ENCODE measurements around the gene DPYSL5. TPM values are rescaled to one million over a fixed set of nuclear protein-coding genes. Genes with fewer than 3 reads are reported as not detected.
A peak's percentile ranks its signal among the peaks of the same experiment; 100 is the strongest.
"Not testable (repeated sequence)": the region's sequence is repeated elsewhere in the genome, so short reads cannot be mapped to it uniquely, and the experiment has no call there.

Gene DPYSL5
- polyA plus RNA-seq, 1 donor from 2014 or later = 111 TPM

GRCh38 chr2:26922405-26923188 is 74.7 kb downstream of the DPYSL5 start:
- H3K4me2 ChIP-seq (ENCODE audit: low read length) = no peak overlapping the region
- no peak for TF ChIP-seq EZH2 (IDR thresholded peaks at IDR 0.05; ENCODE audit: borderline replicate concordance, insufficient read depth, low read length, poor library complexity, severe bottlenecking)
- TF ChIP-seq TAF1 (IDR thresholded peaks at IDR 0.05; ENCODE audit: low read depth) = no peak
- no peak for TF ChIP-seq EP300 (conservative IDR thresholded peaks at IDR 0.05; ENCODE audit: poor library complexity, severe bottlenecking)
- TF ChIP-seq SMC3 (conservative IDR thresholded peaks at IDR 0.05; ENCODE audit: poor library complexity) = peak; percentile 93
- no peak for TF ChIP-seq REST (IDR thresholded peaks at IDR 0.05; ENCODE audit: borderline replicate concordance)
- TF ChIP-seq MXI1 (conservative IDR thresholded peaks at IDR 0.05; ENCODE audit: poor library complexity, severe bottlenecking) = peak; percentile 47
- no peak for TF ChIP-seq POLR2AphosphoS5 (IDR thresholded peaks at IDR 0.05)
- TF ChIP-seq RAD21 (conservative IDR thresholded peaks at IDR 0.05) = peak; percentile 87
- peak; percentile 86 for TF ChIP-seq CTCF (IDR thresholded peaks at IDR 0.05; ENCODE audit: poor library complexity, severe bottlenecking)
- no peaks in the 10 kb centered on the region for H3F3A ChIP-seq (ENCODE audit: insufficient read depth, low read length, poor library complexity, severe bottlenecking)
- H2AFZ ChIP-seq (ENCODE audit: low read depth, low read length) = no peak overlapping the region
- peak overlapping the region; percentile 36 for H3K9ac ChIP-seq (ENCODE audit: low read length)
- no peaks in the 10 kb centered on the region for H4K20me1 ChIP-seq (ENCODE audit: insufficient read depth)
- H3K36me3 ChIP-seq (ENCODE audit: insufficient read depth, low read length) = peaks cover 19% of the 10 kb centered on the region
- H3K27ac ChIP-seq (ENCODE audit: low read length) = peak overlapping the region; percentile 14
- H3K79me2 ChIP-seq (replicated peaks; ENCODE audit: insufficient read depth, low read length) = peaks cover 50% of the 10 kb centered on the region
- no peaks in the 10 kb centered on the region for H3K27me3 ChIP-seq (ENCODE audit: insufficient read depth, low read depth, low read length)
- H3K4me3 ChIP-seq (ENCODE audit: low read length) = peak overlapping the region; percentile 42
- no peaks in the 10 kb centered on the region for H3K9me2 ChIP-seq (ENCODE audit: insufficient read depth, low read length)
- no peaks in the 10 kb centered on the region for H3K9me3 ChIP-seq (ENCODE audit: low read length)

GRCh38 chr2:26923189-26923466 is 75.2 kb downstream of the DPYSL5 start:
- H3K4me2 ChIP-seq (ENCODE audit: low read length); H3K4me3 ChIP-seq (ENCODE audit: low read length); H3K9me3 ChIP-seq (ENCODE audit: low read length); H3K9ac ChIP-seq (ENCODE audit: low read length); H3F3A ChIP-seq (ENCODE audit: insufficient read depth, low read length, poor library complexity, severe bottlenecking); H4K20me1 ChIP-seq (ENCODE audit: insufficient read depth); H2AFZ ChIP-seq (ENCODE audit: low read depth, low read length); H3K27ac ChIP-seq (ENCODE audit: low read length); H3K9me2 ChIP-seq (ENCODE audit: insufficient read depth, low read length); H3K27me3 ChIP-seq (ENCODE audit: insufficient read depth, low read depth, low read length): not testable (repeated sequence)
- H3K79me2 ChIP-seq (replicated peaks; ENCODE audit: insufficient read depth, low read length) = peaks cover 47% of the 10 kb centered on the region
- H3K36me3 ChIP-seq (ENCODE audit: insufficient read depth, low read length) = peaks cover 19% of the 10 kb centered on the region

All from neural cell (in vitro differentiated cells).